Nephron (organoid): ENCODE results near the gene TUBB8.

Experiments
- H3K27ac Mint-ChIP-seq, 3 experiments: 2 replicates each; pipeline ENCODE4 v1.8.0; 2020; ENCODE audit warnings: mixed read lengths in 3 of 3, mild to moderate bottlenecking in 2 of 3, moderate library complexity in 1 of 3
- H3K27me3 Mint-ChIP-seq: 2 replicates; pipeline ENCODE4 v1.8.0; 2021; ENCODE audit warnings: low read depth, mild to moderate bottlenecking, moderate library complexity, mixed read lengths
- H3K36me3 Mint-ChIP-seq: 2 replicates; pipeline ENCODE4 v1.8.0; 2020; ENCODE audit warnings: low read depth, mixed read lengths
- H3K4me1 Mint-ChIP-seq: 2 replicates; pipeline ENCODE4 v1.8.0; 2020; ENCODE audit warnings: mixed read lengths
- H3K4me3 Mint-ChIP-seq, 3 experiments: 2 replicates each; pipeline ENCODE4 v1.8.0; 2020; ENCODE audit warnings: mild to moderate bottlenecking in 3 of 3, mixed read lengths in 3 of 3, moderate library complexity in 2 of 3
- H3K9me3 Mint-ChIP-seq: 2 replicates; pipeline ENCODE4 v1.8.0; 2020; ENCODE audit warnings: mixed read lengths
- TF ChIP-seq, protein P1 (sequence below), 3 experiments: fragments of 200-600 bp; sonication (generic); IDR thresholded peaks; one replicate each; pipeline ENCODE4 v1.5.0; 2021; ENCODE audit warnings: antibody characterized with exemption in 3 of 3; ENCODE audit not compliant: unreplicated experiment in 3 of 3

Gene TUBB8

DNA sequence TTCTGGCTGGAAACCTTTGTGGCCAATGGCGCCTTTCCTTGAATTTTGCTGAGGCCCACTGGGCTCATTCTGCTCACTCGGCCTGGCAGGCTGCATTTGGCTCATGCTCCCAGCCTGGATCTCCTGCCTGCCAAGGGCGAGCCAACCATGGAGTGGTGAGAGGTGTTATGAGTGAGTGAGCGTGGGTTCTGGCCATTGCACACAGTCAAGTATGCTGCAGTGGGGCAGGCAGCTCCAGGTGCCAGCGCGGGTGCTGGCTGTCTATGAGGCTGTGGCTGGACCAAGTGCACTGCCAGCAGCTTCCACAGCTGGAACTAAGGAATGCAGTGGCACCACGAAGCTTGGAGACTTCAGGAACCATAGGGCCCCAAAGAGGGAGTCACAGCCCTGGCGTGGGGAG lies 42.2 kb upstream of the TUBB8 start:
- no peaks in the 10 kb centered on the region for H3K4me1 Mint-ChIP-seq
- no peak overlapping the region for H3K4me3 Mint-ChIP-seq
- TF ChIP-seq, protein P1, sequence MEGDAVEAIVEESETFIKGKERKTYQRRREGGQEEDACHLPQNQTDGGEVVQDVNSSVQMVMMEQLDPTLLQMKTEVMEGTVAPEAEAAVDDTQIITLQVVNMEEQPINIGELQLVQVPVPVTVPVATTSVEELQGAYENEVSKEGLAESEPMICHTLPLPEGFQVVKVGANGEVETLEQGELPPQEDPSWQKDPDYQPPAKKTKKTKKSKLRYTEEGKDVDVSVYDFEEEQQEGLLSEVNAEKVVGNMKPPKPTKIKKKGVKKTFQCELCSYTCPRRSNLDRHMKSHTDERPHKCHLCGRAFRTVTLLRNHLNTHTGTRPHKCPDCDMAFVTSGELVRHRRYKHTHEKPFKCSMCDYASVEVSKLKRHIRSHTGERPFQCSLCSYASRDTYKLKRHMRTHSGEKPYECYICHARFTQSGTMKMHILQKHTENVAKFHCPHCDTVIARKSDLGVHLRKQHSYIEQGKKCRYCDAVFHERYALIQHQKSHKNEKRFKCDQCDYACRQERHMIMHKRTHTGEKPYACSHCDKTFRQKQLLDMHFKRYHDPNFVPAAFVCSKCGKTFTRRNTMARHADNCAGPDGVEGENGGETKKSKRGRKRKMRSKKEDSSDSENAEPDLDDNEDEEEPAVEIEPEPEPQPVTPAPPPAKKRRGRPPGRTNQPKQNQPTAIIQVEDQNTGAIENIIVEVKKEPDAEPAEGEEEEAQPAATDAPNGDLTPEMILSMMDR (IDR thresholded peaks at IDR 0.05; ENCODE audit: unreplicated experiment in 3 of 3) = no peak
- H3K27me3 Mint-ChIP-seq = peaks cover 12% of the 10 kb centered on the region
- peaks cover 3% of the 10 kb centered on the region for H3K36me3 Mint-ChIP-seq
- H3K27ac Mint-ChIP-seq = peak overlapping the region in 1 of 3 experiments; percentile 96
- peaks cover 14% of the 10 kb centered on the region for H3K9me3 Mint-ChIP-seq

DNA sequence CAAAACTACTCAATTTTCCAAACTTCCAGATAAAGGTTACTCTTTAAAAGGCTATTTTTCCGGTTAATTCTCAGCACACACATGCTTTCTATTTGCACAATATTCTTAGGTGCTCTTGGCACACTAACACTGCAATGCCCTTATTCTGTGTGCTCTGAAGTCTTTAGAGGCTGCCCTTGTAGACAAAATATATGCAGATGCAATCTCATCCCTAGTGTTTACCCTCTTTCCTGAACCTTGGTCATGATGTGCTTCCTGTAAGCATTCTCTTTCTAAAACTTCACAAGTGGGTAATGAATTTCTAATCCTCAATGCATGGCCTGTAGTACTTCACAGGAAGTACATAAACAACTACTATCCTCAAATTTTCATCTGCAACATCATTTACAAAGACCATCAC lies 41.1 kb upstream of the TUBB8 start:
- TF ChIP-seq, protein P1 (IDR thresholded peaks at IDR 0.05; ENCODE audit: unreplicated experiment in 3 of 3) = no peak
- Mint-ChIP-seq H3K27ac (no peak overlapping the region), H3K27me3 (peaks cover 12% of the 10 kb centered on the region), H3K4me1 (no peaks in the 10 kb centered on the region), H3K36me3 (peaks cover 3% of the 10 kb centered on the region), H3K9me3 (peaks cover 9% of the 10 kb centered on the region), H3K4me3 (no peak overlapping the region)

DNA sequence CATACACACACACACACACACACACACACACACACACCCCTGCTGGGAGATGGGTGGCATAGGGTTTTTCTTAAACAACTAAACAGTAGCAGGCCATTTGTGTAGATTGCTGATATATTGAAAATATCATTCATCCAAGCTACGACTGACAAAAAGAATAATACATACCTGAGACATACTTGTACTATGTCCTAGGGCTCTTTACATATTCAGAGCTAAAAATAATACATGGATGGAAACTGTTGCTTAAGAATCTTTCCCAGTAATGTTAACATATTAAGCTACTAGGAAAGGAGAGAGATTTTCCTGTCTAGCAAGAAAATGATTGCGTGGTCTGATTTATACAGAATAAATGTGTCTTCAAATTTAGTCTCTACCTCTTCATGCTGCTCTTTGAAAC lies 40.2 kb upstream of the TUBB8 start:
- Mint-ChIP-seq H3K4me1 (no peaks in the 10 kb centered on the region), H3K27ac (no peak overlapping the region), H3K27me3 (peaks cover 12% of the 10 kb centered on the region), H3K4me3 (no peak overlapping the region), H3K36me3 (peaks cover 3% of the 10 kb centered on the region), H3K9me3 (peaks cover 2% of the 10 kb centered on the region)
- TF ChIP-seq, protein P1 (IDR thresholded peaks at IDR 0.05; ENCODE audit: unreplicated experiment in 3 of 3) = no peak

DNA sequence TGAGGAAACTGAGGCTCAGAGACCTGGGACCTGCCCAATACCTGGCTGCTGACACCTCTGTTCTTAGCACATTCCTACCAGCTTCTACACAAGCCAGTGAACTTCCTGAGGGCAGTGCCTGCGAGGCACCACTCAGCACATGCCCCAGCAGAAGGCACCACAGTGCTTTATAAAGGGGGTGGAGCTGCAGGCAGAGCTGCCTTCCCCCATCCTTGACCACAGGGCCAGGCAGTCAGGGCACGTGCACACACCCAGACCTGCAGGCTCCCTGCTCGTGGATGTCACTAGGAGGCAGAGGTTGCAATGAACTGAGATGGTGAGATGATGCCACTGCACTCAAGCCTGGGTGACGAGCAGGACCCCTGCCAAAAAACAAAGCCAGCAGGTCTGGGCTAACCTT lies 39.2 kb upstream of the TUBB8 start:
- TF ChIP-seq, protein P1 (IDR thresholded peaks at IDR 0.05; ENCODE audit: unreplicated experiment in 3 of 3) = no peak
- no peaks in the 10 kb centered on the region for H3K4me1 Mint-ChIP-seq
- H3K27ac Mint-ChIP-seq = no peak overlapping the region
- no peak overlapping the region for H3K4me3 Mint-ChIP-seq
- H3K27me3 Mint-ChIP-seq = peaks cover 15% of the 10 kb centered on the region
- H3K36me3 Mint-ChIP-seq = peaks cover 3% of the 10 kb centered on the region
- peaks cover 2% of the 10 kb centered on the region for H3K9me3 Mint-ChIP-seq

DNA sequence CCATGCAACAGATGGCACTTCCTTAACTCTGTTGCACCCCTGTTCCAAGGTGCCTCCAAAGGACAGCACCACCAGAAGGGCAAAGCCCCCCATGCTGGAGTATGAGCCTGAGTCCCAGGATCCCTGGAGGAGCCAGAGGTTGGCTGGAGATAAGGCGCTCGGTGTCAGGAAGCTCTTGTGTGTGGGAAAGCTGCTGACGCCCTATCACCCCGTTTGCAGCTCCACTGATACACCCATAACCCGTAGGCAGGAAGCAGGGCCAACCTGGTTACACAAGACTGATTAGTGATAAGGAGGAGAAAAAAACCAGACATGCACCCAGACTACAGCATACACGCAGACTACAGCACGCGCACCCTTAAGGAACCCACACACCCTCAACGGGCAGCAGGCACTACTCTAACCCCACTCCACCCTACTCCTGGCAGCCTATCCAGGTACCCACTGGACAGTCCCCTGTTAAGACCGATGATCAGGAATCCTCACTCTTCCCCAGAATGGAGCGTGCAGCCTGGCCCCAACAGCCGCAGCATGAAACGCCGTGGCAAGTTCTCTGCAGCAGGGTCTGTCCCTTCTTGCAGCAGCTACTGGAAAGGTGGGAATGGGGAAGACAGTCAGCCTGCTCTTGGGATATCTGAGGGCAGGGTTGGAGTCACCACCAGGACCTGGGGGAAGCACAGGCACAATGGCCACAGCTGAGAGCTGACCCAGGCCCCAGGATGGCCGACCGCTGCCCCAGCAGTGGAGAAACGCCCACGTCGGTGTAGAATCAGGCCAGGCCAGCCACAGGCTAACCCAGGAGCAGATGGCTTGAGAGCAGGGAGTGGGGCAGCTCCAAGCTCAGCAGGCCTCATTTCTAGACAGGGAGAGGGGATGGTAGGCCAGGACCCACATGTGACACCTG lies 38.3 kb upstream of the TUBB8 start:
- peaks cover 16% of the 10 kb centered on the region for H3K27me3 Mint-ChIP-seq
- H3K4me3 Mint-ChIP-seq = no peak overlapping the region
- no peaks in the 10 kb centered on the region for H3K4me1 Mint-ChIP-seq
- H3K36me3 Mint-ChIP-seq = no peaks in the 10 kb centered on the region
- no peaks in the 10 kb centered on the region for H3K9me3 Mint-ChIP-seq
- TF ChIP-seq, protein P1 (IDR thresholded peaks at IDR 0.05; ENCODE audit: unreplicated experiment in 3 of 3) = no peak
- no peak overlapping the region for H3K27ac Mint-ChIP-seq

DNA sequence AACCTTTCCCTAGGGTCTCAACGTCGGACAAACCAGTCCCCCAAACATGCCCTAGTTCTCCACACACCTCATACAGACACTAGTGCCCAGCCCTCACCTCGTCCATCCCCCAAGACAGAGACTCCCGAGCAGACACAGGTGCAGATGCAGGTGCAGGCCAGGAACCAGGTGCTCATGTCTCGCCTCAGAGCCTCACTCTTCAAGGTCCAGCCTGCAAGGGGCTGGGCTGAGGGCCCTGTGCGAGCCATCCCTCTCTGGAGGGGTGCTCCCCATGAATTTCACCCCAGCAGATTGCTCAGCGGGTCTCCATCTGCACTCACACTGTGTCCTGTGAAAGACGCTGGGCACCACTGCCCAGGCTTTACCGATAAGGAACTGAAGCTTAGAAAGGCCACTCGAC lies 36.9 kb upstream of the TUBB8 start:
- Mint-ChIP-seq H3K4me3 (no peak overlapping the region), H3K9me3 (no peaks in the 10 kb centered on the region), H3K27me3 (peaks cover 23% of the 10 kb centered on the region), H3K27ac (no peak overlapping the region), H3K36me3 (no peaks in the 10 kb centered on the region), H3K4me1 (no peaks in the 10 kb centered on the region)
- TF ChIP-seq, protein P1 (IDR thresholded peaks at IDR 0.05; ENCODE audit: unreplicated experiment in 3 of 3) = no peak
